Stomach (tissue), 4 donors: ENCODE results near the gene ZNF84.

ENCODE experiments used
- POLR2A ChIP-seq, 4 donors: fragments of 450-650 bp; IDR thresholded peaks; one replicate each; pipeline ENCODE4 v1.6.1; 2016; ENCODE audit warnings: antibody characterized with exemption in 4 of 4, control low read depth in 2 of 4, mild to moderate bottlenecking in 1 of 4, moderate library complexity in 1 of 4
- TF ChIP-seq, protein P1 (sequence below), 7 experiments: fragments of 450-650 bp in 4 of 7; fragments of 200-600 bp in 3 of 7; sonication (generic) in 3 of 7; IDR thresholded peaks; one replicate each; pipeline ENCODE4 v1.5.1; 2016 to 2019; ENCODE audit warnings: antibody characterized with exemption in 7 of 7, control low read depth in 2 of 7, mild to moderate bottlenecking in 1 of 7

DNA sequence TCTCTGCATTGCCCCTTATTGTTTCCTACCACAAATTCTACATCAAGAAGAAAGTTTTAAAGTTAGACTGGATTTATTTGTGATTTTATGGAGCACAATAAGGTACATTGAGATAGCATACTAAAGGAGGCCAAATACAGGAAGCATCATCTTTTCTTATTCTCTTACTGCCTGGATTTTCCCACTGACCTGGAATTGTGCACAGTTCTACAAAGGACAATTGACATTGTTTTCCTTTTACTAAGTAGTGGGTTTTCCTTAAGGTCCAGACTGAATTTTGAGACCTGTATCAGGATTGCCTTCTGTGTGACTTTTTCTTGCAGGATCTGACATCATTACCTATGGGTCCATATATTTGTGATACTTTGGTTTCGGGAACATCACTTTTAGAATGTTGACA lies 24.6 kb downstream of the ZNF84 start:
- no peak for TF ChIP-seq POLR2A (IDR thresholded peaks at IDR 0.05)
- TF ChIP-seq, protein P1, sequence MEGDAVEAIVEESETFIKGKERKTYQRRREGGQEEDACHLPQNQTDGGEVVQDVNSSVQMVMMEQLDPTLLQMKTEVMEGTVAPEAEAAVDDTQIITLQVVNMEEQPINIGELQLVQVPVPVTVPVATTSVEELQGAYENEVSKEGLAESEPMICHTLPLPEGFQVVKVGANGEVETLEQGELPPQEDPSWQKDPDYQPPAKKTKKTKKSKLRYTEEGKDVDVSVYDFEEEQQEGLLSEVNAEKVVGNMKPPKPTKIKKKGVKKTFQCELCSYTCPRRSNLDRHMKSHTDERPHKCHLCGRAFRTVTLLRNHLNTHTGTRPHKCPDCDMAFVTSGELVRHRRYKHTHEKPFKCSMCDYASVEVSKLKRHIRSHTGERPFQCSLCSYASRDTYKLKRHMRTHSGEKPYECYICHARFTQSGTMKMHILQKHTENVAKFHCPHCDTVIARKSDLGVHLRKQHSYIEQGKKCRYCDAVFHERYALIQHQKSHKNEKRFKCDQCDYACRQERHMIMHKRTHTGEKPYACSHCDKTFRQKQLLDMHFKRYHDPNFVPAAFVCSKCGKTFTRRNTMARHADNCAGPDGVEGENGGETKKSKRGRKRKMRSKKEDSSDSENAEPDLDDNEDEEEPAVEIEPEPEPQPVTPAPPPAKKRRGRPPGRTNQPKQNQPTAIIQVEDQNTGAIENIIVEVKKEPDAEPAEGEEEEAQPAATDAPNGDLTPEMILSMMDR (IDR thresholded peaks at IDR 0.05), result no peak
